K562 (cell line): Measurements from ENCODE around the gene SYNM. TPM values are rescaled to one million over a fixed set of nuclear protein-coding genes. Genes with fewer than 3 reads are reported as not detected.

Experiments used
- ATAC-seq: fragments of 200-7000 bp; cut with Tn5 transposase; 3 replicates; pipeline ENCODE4 v1.9.1; 2020; ENCODE audit warnings: moderate library complexity
- BruUV-seq: library from RNA; stranded (reverse); fragments of 400-500 nt; replicated peaks from 2 replicates; lab custom pipeline; 2021; lab: Mats Ljungman, UMichigan
- CTCF ChIA-PET: fragments of 300-600 bp; formaldehyde crosslinking; extraction: SDS; loops from one replicate; lab custom pipeline; 2021; ENCODE audit warnings: low intra/inter-chr PET ratio; lab: Yijun Ruan, JAX
- POLR2A ChIA-PET: fragments of 300-600, 350-650 bp; sonication (Branson Sonifier 250); formaldehyde crosslinking; extraction: SDS; loops from one replicate; lab custom pipeline; 2021; ENCODE audit warnings: antibody characterized with exemption, inconsistent platforms; lab: Yijun Ruan, JAX
- DNase-seq, 4 experiments: peaks; one replicate each; pipeline versions ENCODE4 v3.0.0 to v3.0.0-alpha.2; 2011 to 2018; ENCODE audit warnings: low spot score in 3 of 4, mixed read lengths in 3 of 4; ENCODE audit errors: extremely low read depth in 1 of 4
- FAIRE-seq: peaks from 2 replicates; lab custom pipeline; 2011; peaks lifted over from hg19 to GRCh38; lab: Jason Lieb, UNC
- H2AFZ ChIP-seq: 2 replicates; pipeline ENCODE4 v1.6.0; 2011; ENCODE audit warnings: low read depth, low read length, control low read depth, inconsistent platforms
- H3K27ac ChIP-seq: fragments of 200-600 bp; 3 replicates; pipeline ENCODE4 v1.8.0; 2011; ENCODE audit warnings: low read depth, mild to moderate bottlenecking, control low read depth, inconsistent platforms, low read length, moderate library complexity, mixed read lengths; ENCODE audit errors: extremely low read depth
- H3K27me3 ChIP-seq, 2 experiments: fragments of 300-600 bp in 1 of 2; 2 replicates in 1 of 2; 3 replicates in 1 of 2; pipeline versions ENCODE4 v1.6.0 to v1.8.0; 2011; ENCODE audit warnings: inconsistent platforms in 2 of 2, low read length in 2 of 2, mild to moderate bottlenecking in 1 of 2, mixed read lengths in 1 of 2, moderate library complexity in 1 of 2; ENCODE audit not compliant: control insufficient read depth in 2 of 2, insufficient read depth in 2 of 2
- H3K36me3 ChIP-seq: fragments of 300-600 bp; 3 replicates; pipeline ENCODE4 v1.8.0; 2011; ENCODE audit warnings: mild to moderate bottlenecking, low read length, inconsistent platforms; ENCODE audit not compliant: control insufficient read depth, insufficient read depth
- H3K4me1 ChIP-seq, 2 experiments: fragments of 200-600 bp in 1 of 2; replicated peaks in 1 of 2; 2 replicates in 1 of 2; 3 replicates in 1 of 2; pipeline versions ENCODE4 v1.5.1 to v1.8.0; 2011; ENCODE audit warnings: inconsistent platforms in 2 of 2, low read length in 2 of 2, mild to moderate bottlenecking in 1 of 2, mixed read lengths in 1 of 2, moderate library complexity in 1 of 2; ENCODE audit not compliant: control insufficient read depth in 2 of 2, insufficient read depth in 2 of 2
- H3K4me2 ChIP-seq: 2 replicates; pipeline ENCODE4 v1.6.1; 2011; ENCODE audit warnings: low read length, control low read depth, inconsistent platforms, mixed read lengths; ENCODE audit not compliant: insufficient read depth
- H3K4me3 ChIP-seq: fragments of 200-600 bp; sonication (generic), shearing (Covaris generic); 2 replicates; pipeline ENCODE4 v1.5.1; 2016; ENCODE audit warnings: control low read depth, inconsistent platforms
- H3K79me2 ChIP-seq: fragments of 200-600 bp; 3 replicates; pipeline ENCODE4 v1.8.0; 2011; ENCODE audit warnings: low read length, inconsistent platforms; ENCODE audit not compliant: control insufficient read depth, insufficient read depth
- H3K9ac ChIP-seq, 2 experiments: 2 replicates each; pipeline versions ENCODE4 v1.6.0 to v1.6.1; 2011; ENCODE audit warnings: low read depth in 2 of 2, low read length in 2 of 2, control low read depth in 1 of 2, inconsistent platforms in 1 of 2, mild to moderate bottlenecking in 1 of 2, mixed read lengths in 1 of 2; ENCODE audit not compliant: insufficient read depth in 1 of 2
- H3K9me1 ChIP-seq: one replicate; pipeline ENCODE4 v1.6.0; 2011; ENCODE audit warnings: inconsistent platforms, mild to moderate bottlenecking, low read length, moderate library complexity; ENCODE audit not compliant: control insufficient read depth, insufficient read depth
- H3K9me3 ChIP-seq: replicated peaks from 2 replicates; pipeline ENCODE4 v1.5.1; 2011; ENCODE audit warnings: low read depth, low read length, inconsistent platforms; ENCODE audit not compliant: control insufficient read depth, insufficient read depth
- H4K20me1 ChIP-seq: replicated peaks from 2 replicates; pipeline ENCODE4 v1.6.1; 2011; ENCODE audit warnings: low read length, inconsistent platforms, mixed read lengths; ENCODE audit not compliant: control insufficient read depth, insufficient read depth
- ARID1B ChIP-seq: fragments of 450-650 bp; IDR thresholded peaks from 2 replicates; pipeline ENCODE4 v1.6.1; 2016; ENCODE audit warnings: antibody characterized with exemption, mild to moderate bottlenecking, inconsistent platforms
- ATF1 ChIP-seq, 2 experiments: fragments of 450-650 bp in 1 of 2; IDR thresholded peaks; 2 replicates each; pipeline ENCODE4 v1.6.1; 2016; ENCODE audit warnings: missing compliant biosample characterization in 1 of 2, missing genetic modification characterization in 1 of 2
- NFYB ChIP-seq: IDR thresholded peaks from 2 replicates; pipeline ENCODE4 v1.6.1; 2011; ENCODE audit warnings: mild to moderate bottlenecking, moderate library complexity; ENCODE audit not compliant: insufficient read length; ENCODE audit errors: extremely low read depth
- OTX1 ChIP-seq: fragments of 450-650 bp; formaldehyde crosslinking; IDR thresholded peaks from 2 replicates; pipeline ENCODE4 v1.4.0; 2022; ENCODE audit warnings: mild to moderate bottlenecking
- PHF21A ChIP-seq: fragments of 450-650 bp; IDR thresholded peaks from 2 replicates; pipeline ENCODE4 v1.6.1; 2017; ENCODE audit warnings: low read depth, borderline replicate concordance
- PML ChIP-seq: IDR thresholded peaks from 2 replicates; pipeline ENCODE4 v1.6.1; 2012; ENCODE audit warnings: low read length, inconsistent platforms
- PTTG1 ChIP-seq: fragments of 450-650 bp; IDR thresholded peaks from 2 replicates; pipeline ENCODE4 v1.6.1; 2016; ENCODE audit warnings: low read depth, mild to moderate bottlenecking, missing genetic modification characterization, missing compliant biosample characterization
- RFX5 ChIP-seq: IDR thresholded peaks from 2 replicates; pipeline ENCODE4 v1.6.1; 2011; ENCODE audit warnings: low read depth, mild to moderate bottlenecking, improper control_type of control experiment, low read length
- ZBTB9 ChIP-seq: fragments of 450-650 bp; formaldehyde crosslinking; IDR thresholded peaks from 2 replicates; pipeline ENCODE4 v1.4.0; 2020; ENCODE audit warnings: mild to moderate bottlenecking, moderate library complexity
- ZNF324 ChIP-seq: fragments of 250-450 bp; sonication (Bioruptor Pico); IDR thresholded peaks from 2 replicates; pipeline ENCODE4 v1.4.0; 2020; ENCODE audit warnings: mild to moderate bottlenecking
- ZNF354B ChIP-seq: fragments of 250-450 bp; sonication (Bioruptor Pico); IDR thresholded peaks from 2 replicates; pipeline ENCODE4 v1.4.0; 2020
- ZNF512 ChIP-seq: IDR thresholded peaks from 2 replicates; pipeline ENCODE4 v1.6.1; 2016; ENCODE audit warnings: missing genetic modification characterization, missing compliant biosample characterization
- WGBS: fragments of 100-300 bp; shearing (Covaris generic); methylation state at CpG from one replicate; pipeline ENCODE4 v1.1.6; 2016; ENCODE audit warnings: low coverage, mixed read lengths; ENCODE audit not compliant: insufficient coverage; ENCODE audit errors: missing lambda C conversion rate; 5-methylcytosine and 5-hydroxymethylcytosine counted together
- in situ Hi-C: fragments of 300-500 bp; cut with MboI; formaldehyde crosslinking; loops from 4 replicates; pipeline ENCODE4 v1.15.0; 2018; ENCODE audit warnings: inconsistent platforms, mixed read lengths
- intact Hi-C: fragments of 100-400 bp; cut with micrococcal nuclease; formaldehyde crosslinking; loops from 2 replicates; pipeline ENCODE4 v1.14.2; 2022
- polyA plus RNA-seq, 8 experiments: library from polyadenylated mRNA; depleted of rRNA in 4 of 8; stranded (reverse) in 5 of 8; unstranded in 3 of 8; fragments of >200 nt; fragmentation: Nextera tagmentation in 2 of 8; fragmentation: Illumina TruSeq in 1 of 8; extraction: Ambion mirVana in 2 of 8; extraction: Trizol in 1 of 8; gene quantifications; 2 replicates each; pipeline versions ENCODE4 v1.2.1 to v1.2.3, GENCODE V29; 2011 to 2014; ENCODE audit warnings: inconsistent platforms in 1 of 8, missing spikeins in 1 of 8
- total RNA-seq, 7 experiments: library from RNA; depleted of rRNA in 6 of 7; stranded (reverse); fragments of >200 nt in 6 of 7; fragmentation: Illumina TruSeq in 2 of 7; extraction: Trizol in 2 of 7; gene quantifications; 2 replicates each; pipeline versions ENCODE4 v1.2.1 to v1.2.3, GENCODE V29; 2011 to 2021; ENCODE audit warnings: low replicate concordance in 1 of 7

Gene SYNM
- total and polyA plus RNA-seq, 9 of the 15 experiments (the other 6 are each of a cell fraction or from before 2014, with no cell fraction given), result 0.01 to 0.42 (median 0.13) TPM

DNA sequence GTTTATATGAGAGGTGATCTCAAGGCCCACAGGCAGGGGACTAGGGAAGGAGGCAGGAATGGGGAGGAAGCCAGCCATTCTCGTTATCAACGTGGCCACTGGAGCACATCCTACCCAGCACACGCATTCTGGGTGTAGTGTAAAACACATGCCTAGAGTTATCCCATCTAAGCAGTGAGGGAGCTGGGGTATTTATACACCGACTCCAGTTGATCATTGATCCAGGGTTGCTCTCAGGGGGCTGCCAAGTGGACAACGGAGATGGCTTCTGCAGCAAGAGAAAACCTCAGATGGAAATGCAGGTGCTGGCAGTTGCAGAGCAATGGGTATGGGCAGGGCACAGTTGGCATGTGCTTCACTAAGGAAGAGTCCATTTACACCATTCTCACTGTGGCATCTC, 30.4 kb upstream of the SYNM start:
- H3K27me3 ChIP-seq, result peaks cover 2 to 3% of the 10 kb centered on the region in 2 experiments; a peak in 2 of 5 replicates
- TF ChIP-seq PML (no peak), ZBTB9 (CRISPR knock-in tag) (no peak), RFX5 (no peak), ZNF354B (CRISPR knock-in tag) (no peak), OTX1 (CRISPR knock-in tag) (no peak), PTTG1 (tag) (no peak), NFYB (no peak), ATF1 (CRISPR knock-in tag; IDR thresholded peaks at IDR 0.05) (no peak), ATF1 (tag; IDR thresholded peaks at IDR 0.05) (no peak), ZNF324 (CRISPR knock-in tag) (no peak), PHF21A (no peak), ZNF512 (no peak), ARID1B (no peak)
- no peak overlapping the region for H3K9ac ChIP-seq
- no peaks in the 10 kb centered on the region for H3K36me3 ChIP-seq
- H3K9me1 ChIP-seq, result no peaks in the 10 kb centered on the region
- H4K20me1 ChIP-seq, result no peaks in the 10 kb centered on the region
- no peak overlapping the region for H3K4me3 ChIP-seq
- 0% methylated on average over 5 of the region's 5 CpGs for WGBS
- FAIRE-seq, result no peak
- H3K79me2 ChIP-seq, result no peaks in the 10 kb centered on the region
- H3K4me1 ChIP-seq, result no peaks in the 10 kb centered on the region
- no peak overlapping the region for H3K4me2 ChIP-seq
- intact Hi-C loops (loop anchor here (10.0 kb wide), 1 partner anchor 420 kb away; no protein-coding TSS in a partner anchor), in situ Hi-C loops (no loop called here)
- no peak overlapping the region for H3K27ac ChIP-seq
- BruUV-seq, result no TSS peak
- H3K9me3 ChIP-seq, result no peaks in the 10 kb centered on the region
- no peak overlapping the region for H2AFZ ChIP-seq
- CTCF ChIA-PET, result no interaction called here
- DNase-seq, result no peak
- POLR2A ChIA-PET, result no interaction called here
- no peak for ATAC-seq
